GM18867 (cell line): Measurements from ENCODE around the gene CCDC24.
A peak's percentile ranks its signal among the peaks of the same experiment; 100 is the strongest.

Experiments used
- ATAC-seq: cut with Tn5 transposase; IDR thresholded peaks from one replicate; pipeline ENCODE4 v1.9.1; 2021; ENCODE audit warnings: mild to moderate bottlenecking, moderate library complexity; ENCODE audit not compliant: unreplicated experiment

CCDC24 gene

GRCh38 chr1:43991476-43992231, at the start of gene CCDC24:
Gene CCDC24 (plus strand): TSS chr1:43991599. CDS start chr1:43991879, 280 bp downstream.
- peak; percentile 78 for ATAC-seq

GRCh38 chr1:43942411-43942810, 49.0 kb upstream of the CCDC24 start:
- no peak for ATAC-seq

GRCh38 chr1:43944860-43945259, 46.5 kb upstream of the CCDC24 start:
- no peak for ATAC-seq

GRCh38 chr1:43945674-43946235, 45.6 kb upstream of the CCDC24 start:
- no peak for ATAC-seq

GRCh38 chr1:43946236-43947060, 45.0 kb upstream of the CCDC24 start, which contains the start of gene IPO13:
Gene IPO13 (plus strand): TSS chr1:43946950. CDS start chr1:43947601, 651 bp downstream.
- ATAC-seq: peak; percentile 91

- ATAC-seq: no peak
Observed at GRCh38 chr1:43947061-43947873, 44.1 kb upstream of the CCDC24 start.

DNA sequence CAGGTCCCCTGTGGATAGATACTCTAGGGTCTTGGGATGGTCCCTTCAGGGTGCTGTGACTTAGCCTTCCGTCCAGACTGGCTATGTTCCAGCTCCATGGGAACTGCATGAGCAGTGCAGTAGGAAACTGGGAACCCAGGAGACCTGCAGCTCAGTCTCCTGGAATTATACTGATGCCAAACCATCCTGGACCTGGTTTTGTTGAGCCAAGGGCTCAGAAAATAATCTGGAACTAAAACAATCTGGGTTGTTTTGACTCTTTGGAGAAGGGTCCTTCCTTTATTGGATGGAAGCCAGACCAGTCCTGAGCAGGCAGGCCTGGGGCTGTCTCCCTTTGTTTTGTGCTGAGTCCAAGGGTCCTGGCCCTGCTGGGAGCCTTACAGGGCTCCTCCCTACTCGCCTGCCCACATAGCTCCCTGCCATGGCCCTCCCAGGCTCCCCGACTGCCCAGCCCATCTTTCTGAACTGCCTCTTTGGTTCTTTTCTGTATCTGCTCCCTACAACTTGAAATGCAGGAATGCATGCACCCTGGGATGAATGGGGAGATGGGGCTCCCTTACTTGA, 43.4 kb upstream of the CCDC24 start:
- ATAC-seq: no peak

DNA sequence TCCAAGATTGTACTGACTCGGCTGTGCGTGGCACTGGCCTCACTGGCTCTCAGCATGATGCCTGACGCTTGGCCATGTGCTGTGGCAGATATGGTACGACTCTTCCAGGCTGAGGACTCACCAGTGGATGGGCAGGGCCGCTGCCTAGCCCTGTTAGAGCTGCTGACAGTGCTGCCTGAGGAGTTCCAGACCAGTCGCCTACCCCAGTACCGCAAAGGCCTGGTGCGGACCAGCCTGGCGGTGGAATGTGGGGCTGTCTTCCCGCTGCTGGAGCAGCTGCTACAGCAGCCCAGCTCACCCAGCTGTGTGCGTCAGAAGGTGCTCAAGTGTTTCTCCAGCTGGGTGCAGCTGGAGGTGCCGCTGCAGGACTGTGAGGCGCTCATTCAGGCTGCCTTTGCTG, 41.7 kb upstream of the CCDC24 start:
- ATAC-seq: no peak

GRCh38 chr1:43951021-43951985, 40.1 kb upstream of the CCDC24 start:
- no peak for ATAC-seq

DNA sequence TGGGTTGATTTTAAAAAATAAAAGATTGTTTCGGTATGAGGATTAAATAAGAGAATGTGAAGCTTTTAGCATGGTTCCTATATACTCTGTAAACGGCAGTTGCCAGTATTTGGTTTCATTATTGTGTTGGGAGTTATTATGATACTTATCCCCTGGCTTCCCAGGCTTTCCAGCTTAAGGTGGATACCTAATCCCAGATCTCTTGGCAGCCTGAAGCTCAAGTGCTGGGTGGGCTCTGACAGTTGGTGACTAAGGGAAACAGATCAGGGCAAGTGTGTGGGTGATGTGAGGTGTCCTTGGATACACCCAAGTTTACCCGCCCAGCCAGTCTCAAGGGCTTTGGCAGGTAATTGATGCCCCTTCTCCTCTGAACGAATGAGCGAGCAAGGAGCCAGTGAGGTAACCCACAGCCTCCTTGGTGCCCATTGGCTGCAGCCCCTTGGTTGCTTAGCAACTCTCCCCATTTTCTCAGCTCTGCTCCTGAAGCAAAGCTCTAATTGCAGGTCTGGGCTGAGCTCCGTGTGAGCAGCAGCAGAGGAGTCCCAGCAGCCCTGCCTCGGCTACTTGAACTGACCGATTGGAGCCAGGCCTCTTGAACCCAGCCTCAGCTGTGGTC, 38.6 kb upstream of the CCDC24 start:
- ATAC-seq: no peak

DNA sequence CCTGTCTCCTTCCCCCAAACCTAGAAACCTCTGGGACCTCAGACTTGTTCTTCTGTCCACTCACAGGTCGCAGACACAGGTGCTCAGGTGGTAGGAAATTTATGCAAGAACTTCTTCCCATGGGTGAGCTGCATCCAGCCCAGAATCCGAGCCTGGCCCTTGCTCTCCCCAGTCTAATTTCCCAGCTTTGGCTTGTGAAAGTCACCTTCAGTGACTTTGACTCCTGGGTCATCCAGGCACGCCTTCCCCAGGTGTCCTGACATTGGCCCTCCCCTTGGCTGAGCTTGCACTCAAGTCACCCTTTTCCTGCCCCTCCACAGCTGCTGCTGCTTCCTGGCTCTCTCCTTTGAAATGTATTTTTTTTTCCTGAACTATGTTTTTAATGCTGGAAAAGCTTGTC, 38.0 kb upstream of the CCDC24 start:
- no peak for ATAC-seq

GRCh38 chr1:43954036-43954435, 37.4 kb upstream of the CCDC24 start:
- no peak for ATAC-seq

- no peak for ATAC-seq
Observed at GRCh38 chr1:43956234-43956633, 35.2 kb upstream of the CCDC24 start.

- no peak for ATAC-seq
Observed at GRCh38 chr1:43957407-43958040, 33.9 kb upstream of the CCDC24 start.

- ATAC-seq: no peak
Observed at GRCh38 chr1:43958351-43959255, 32.8 kb upstream of the CCDC24 start.

DNA sequence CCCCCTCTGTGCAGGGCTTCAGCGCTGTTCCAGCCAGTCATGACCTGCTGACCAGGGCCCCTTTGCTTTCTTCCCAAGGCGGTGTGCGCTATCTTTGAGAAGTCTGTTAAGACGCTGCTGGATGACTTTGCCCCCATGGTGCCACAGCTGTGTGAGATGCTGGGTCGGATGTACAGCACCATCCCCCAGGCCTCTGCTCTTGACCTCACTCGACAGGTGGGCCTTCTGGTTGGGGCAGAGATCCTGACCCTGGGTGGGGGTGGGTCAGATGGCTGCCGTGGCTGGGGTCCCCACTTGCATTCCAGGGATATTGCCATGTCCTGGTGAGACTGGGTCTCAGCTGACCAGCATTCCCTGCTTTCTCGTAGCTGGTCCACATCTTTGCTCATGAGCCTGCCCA, 30.6 kb upstream of the CCDC24 start:
- ATAC-seq: no peak

GRCh38 chr1:43961692-43962091, 29.7 kb upstream of the CCDC24 start:
- ATAC-seq: no peak
